Endometrial microvascular endothelial cells (primary cell): ENCODE measurements around the gene RYK. TPM values are rescaled to one million over a fixed set of nuclear protein-coding genes. Genes with fewer than 3 reads are reported as not detected.

Source experiments
- in situ Hi-C: cut with HindIII; loops from 2 replicates; pipeline ENCODE4 v1.10.0; 2017; ENCODE audit warnings: low sequenced_read_pairs, low pct_unique_long_range_greater_than_20kb; ENCODE audit errors: inconsistent ontology term
- total RNA-seq: library from RNA; depleted of rRNA; stranded (reverse); fragments of >200 nt; gene quantifications from one replicate; pipeline ENCODE4 v1.2.3, GENCODE V29; 2015; ENCODE audit errors: inconsistent ontology term

Gene RYK
- total RNA-seq, 1 donor from 2014 or later: 60.0 TPM

GRCh38 chr3:134229038-134229437 lies 21.6 kb downstream of the RYK start:
- in situ Hi-C loops: no loop called here

GRCh38 chr3:134228479-134228878 lies 22.2 kb downstream of the RYK start:
- in situ Hi-C loops: no loop called here

- in situ Hi-C loops: no loop called here
These were observed 22.6 kb downstream of the RYK start for GRCh38 chr3:134228035-134228434.

- in situ Hi-C loops: loop anchor here (25.0 kb wide), 1 partner anchor 287 kb away; no protein-coding TSS in a partner anchor
These were observed 25.9 kb downstream of the RYK start for GRCh38 chr3:134224796-134225156.

GRCh38 chr3:134222835-134223234 lies 27.8 kb downstream of the RYK start:
- in situ Hi-C loops: loop anchor here (25.0 kb wide), 1 partner anchor 286 kb away; no protein-coding TSS in a partner anchor

GRCh38 chr3:134216851-134217250 lies 33.8 kb downstream of the RYK start:
- in situ Hi-C loops: loop anchor here (25.0 kb wide), 1 partner anchor 280 kb away; no protein-coding TSS in a partner anchor

- in situ Hi-C loops: loop anchor here (25.0 kb wide), 1 partner anchor 279 kb away; no protein-coding TSS in a partner anchor
These were observed 34.4 kb downstream of the RYK start for GRCh38 chr3:134216191-134216764.

GRCh38 chr3:134214239-134214638 lies 36.4 kb downstream of the RYK start:
- in situ Hi-C loops: loop anchor here (25.0 kb wide), 1 partner anchor 277 kb away; no protein-coding TSS in a partner anchor

- in situ Hi-C loops: loop anchor here (25.0 kb wide), 1 partner anchor 276 kb away; no protein-coding TSS in a partner anchor
These were observed 37.5 kb downstream of the RYK start for GRCh38 chr3:134212967-134213665.

GRCh38 chr3:134211797-134212196 lies 38.9 kb downstream of the RYK start:
- in situ Hi-C loops: loop anchor here (25.0 kb wide), 1 partner anchor 274 kb away; no protein-coding TSS in a partner anchor

- in situ Hi-C loops: loop anchor here (25.0 kb wide), 1 partner anchor 268 kb away; no protein-coding TSS in a partner anchor
These were observed 45.2 kb downstream of the RYK start for GRCh38 chr3:134205451-134205850.

GRCh38 chr3:134201201-134202130 lies 49.2 kb downstream of the RYK start:
- in situ Hi-C loops: loop anchor here (25.0 kb wide), 1 partner anchor 264 kb away; no protein-coding TSS in a partner anchor

GRCh38 chr3:134199880-134200279 lies 50.8 kb downstream of the RYK start:
- in situ Hi-C loops: loop anchor here (25.0 kb wide), 1 partner anchor 263 kb away; no protein-coding TSS in a partner anchor

- in situ Hi-C loops: no loop called here
These were observed 51.4 kb downstream of the RYK start for GRCh38 chr3:134199240-134199639.

- in situ Hi-C loops: no loop called here
These were observed 52.2 kb downstream of the RYK start for GRCh38 chr3:134198414-134198813.

GRCh38 chr3:134197681-134198261 lies 52.9 kb downstream of the RYK start:
- in situ Hi-C loops: no loop called here

GRCh38 chr3:134194247-134194646 lies 56.4 kb downstream of the RYK start:
- in situ Hi-C loops: no loop called here

- in situ Hi-C loops: no loop called here
These were observed 60.4 kb downstream of the RYK start for GRCh38 chr3:134190250-134190649.

- in situ Hi-C loops: no loop called here
These were observed 60.8 kb downstream of the RYK start for GRCh38 chr3:134189849-134190248.
